ENCODE results near the gene PCDHGA5. TPM values are rescaled to one million over a fixed set of nuclear protein-coding genes. Genes with fewer than 3 reads are reported as not detected.

PCDHGA5 gene
- total and polyA plus RNA-seq, 2 of the 8 experiments (the other 6 are each of a cell fraction or from before 2014, with no cell fraction given) = 1.1 to 1.3 TPM

- TF ChIP-seq FOSL1 (IDR thresholded peaks at IDR 0.05; ENCODE audit: insufficient read depth, low read depth, low read length) (no peak), MAFK (IDR thresholded peaks at IDR 0.05; ENCODE audit: low read depth, low read length) (peak; percentile 46; the same call in 1 of the 2 replicates), BACH1 (IDR thresholded peaks at IDR 0.05; ENCODE audit: low read length) (peak; percentile 65), POLR2A (IDR thresholded peaks at IDR 0.05; ENCODE audit: control extremely low read depth in 1 of 2, low read depth in 2 of 2, low read length in 2 of 2) (peak in 1 of 2 experiments; percentile 56; a peak in 1 of 3 replicates), E2F6 (IDR thresholded peaks at IDR 0.05) (peak; percentile 81), CTCF (IDR thresholded peaks at IDR 0.05; ENCODE audit: control extremely low read depth in 1 of 3, insufficient read depth in 1 of 3, low read depth in 1 of 3, low read length in 3 of 3) (peak; percentile 58 to 74 (median 71))
Measured at GRCh38 chr5:141326088-141326854, 37.7 kb upstream of the PCDHGA5 start (continued).

Data from H1 (cell line).